ENCODE results near the gene GMDS.

DNA sequence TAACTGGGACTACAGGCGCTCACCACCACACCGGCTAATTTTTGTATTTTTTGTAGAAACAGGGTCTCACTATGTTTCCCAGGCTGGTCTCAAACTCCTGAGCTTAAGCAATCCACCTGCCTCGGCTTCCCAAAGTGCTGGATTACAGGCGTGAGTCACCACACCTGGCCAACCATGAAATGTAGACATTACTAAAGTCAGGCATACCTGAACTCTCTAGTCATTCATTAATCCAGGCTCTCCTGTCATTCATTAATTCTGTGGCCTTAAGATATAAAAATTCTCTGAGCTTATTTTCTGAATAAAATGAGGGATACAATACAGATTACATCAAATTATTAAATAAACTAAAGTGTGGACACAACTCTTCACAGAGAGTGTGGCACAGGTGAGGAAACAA is 159.7 kb downstream of the GMDS start:
- TF ChIP-seq POLR2A (IDR thresholded peaks at IDR 0.05) (no peak), POLR2AphosphoS5 (IDR thresholded peaks at IDR 0.05; ENCODE audit: insufficient read depth in 1 of 2, low read depth in 1 of 2) (no peak)
- TF ChIP-seq, protein P1, sequence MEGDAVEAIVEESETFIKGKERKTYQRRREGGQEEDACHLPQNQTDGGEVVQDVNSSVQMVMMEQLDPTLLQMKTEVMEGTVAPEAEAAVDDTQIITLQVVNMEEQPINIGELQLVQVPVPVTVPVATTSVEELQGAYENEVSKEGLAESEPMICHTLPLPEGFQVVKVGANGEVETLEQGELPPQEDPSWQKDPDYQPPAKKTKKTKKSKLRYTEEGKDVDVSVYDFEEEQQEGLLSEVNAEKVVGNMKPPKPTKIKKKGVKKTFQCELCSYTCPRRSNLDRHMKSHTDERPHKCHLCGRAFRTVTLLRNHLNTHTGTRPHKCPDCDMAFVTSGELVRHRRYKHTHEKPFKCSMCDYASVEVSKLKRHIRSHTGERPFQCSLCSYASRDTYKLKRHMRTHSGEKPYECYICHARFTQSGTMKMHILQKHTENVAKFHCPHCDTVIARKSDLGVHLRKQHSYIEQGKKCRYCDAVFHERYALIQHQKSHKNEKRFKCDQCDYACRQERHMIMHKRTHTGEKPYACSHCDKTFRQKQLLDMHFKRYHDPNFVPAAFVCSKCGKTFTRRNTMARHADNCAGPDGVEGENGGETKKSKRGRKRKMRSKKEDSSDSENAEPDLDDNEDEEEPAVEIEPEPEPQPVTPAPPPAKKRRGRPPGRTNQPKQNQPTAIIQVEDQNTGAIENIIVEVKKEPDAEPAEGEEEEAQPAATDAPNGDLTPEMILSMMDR (IDR thresholded peaks at IDR 0.05): no peak

Measured in vagina (tissue), 2 donors.